Measurements from ENCODE around the gene SUN5.
"Not testable (repeated sequence)": the region's sequence is repeated elsewhere in the genome, so short reads cannot be mapped to it uniquely, and the experiment has no call there.

Gene SUN5

DNA sequence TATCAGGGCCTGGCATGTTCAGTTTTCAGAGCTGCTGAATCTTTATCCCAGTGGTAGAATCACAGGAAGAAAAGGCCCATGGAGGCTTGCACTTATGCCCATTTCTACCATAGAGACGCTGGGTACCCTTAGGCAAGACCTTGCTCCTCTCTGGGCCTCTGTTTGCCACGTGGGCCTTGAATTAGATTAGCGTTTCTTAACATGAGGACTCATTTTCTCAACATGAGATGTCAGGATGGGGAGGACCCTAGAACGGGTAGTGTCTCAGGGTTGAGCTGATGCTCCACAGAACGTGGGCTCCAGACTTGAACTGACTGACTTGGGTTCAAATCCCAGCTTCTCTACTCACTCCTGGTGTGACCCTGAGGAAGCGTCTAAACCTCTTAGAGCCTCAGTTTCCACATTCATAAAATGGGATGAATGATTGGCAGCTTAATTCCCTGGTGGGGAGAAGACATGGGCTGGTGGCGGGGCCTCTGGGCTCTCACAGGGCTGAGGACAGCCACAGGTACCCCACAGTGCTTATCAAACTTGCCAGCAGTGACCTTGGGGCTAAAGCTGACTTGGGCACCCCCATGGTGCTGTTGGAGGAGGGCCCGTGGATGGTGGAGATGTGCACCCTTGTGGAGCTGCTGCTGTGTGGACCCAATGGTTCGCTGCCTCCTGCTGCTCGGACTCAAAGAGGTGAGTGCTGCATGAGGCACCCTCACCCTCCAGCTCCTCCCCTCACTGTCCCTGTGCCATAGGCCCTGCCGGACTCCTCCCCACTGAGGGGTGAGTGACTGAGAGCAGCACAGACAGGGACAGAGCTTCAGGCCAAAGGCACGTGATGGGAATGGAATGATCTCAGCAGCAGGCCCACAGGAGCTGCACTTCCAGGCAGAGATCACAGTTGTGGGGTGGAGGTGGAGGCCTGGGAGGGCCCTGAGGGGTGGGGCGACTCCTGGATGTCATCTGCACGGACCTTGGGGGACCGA, 28.2 kb downstream of the SUN5 start:
- TF ChIP-seq, protein P1, sequence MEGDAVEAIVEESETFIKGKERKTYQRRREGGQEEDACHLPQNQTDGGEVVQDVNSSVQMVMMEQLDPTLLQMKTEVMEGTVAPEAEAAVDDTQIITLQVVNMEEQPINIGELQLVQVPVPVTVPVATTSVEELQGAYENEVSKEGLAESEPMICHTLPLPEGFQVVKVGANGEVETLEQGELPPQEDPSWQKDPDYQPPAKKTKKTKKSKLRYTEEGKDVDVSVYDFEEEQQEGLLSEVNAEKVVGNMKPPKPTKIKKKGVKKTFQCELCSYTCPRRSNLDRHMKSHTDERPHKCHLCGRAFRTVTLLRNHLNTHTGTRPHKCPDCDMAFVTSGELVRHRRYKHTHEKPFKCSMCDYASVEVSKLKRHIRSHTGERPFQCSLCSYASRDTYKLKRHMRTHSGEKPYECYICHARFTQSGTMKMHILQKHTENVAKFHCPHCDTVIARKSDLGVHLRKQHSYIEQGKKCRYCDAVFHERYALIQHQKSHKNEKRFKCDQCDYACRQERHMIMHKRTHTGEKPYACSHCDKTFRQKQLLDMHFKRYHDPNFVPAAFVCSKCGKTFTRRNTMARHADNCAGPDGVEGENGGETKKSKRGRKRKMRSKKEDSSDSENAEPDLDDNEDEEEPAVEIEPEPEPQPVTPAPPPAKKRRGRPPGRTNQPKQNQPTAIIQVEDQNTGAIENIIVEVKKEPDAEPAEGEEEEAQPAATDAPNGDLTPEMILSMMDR (IDR thresholded peaks at IDR 0.05): no peak
- Histone ChIP-seq H3K4me3 (ENCODE audit: low read depth in 1 of 2, low read length in 1 of 2) (no peak overlapping the region), H3K27ac (no peak overlapping the region), H3K36me3 (no peaks in the 10 kb centered on the region), H3K9me3 (no peaks in the 10 kb centered on the region), H3K4me1 (ENCODE audit: control insufficient read depth in 1 of 2, insufficient read depth in 1 of 2, low read depth in 1 of 2, low read length in 1 of 2) (peaks cover 0 to 4% of the 10 kb centered on the region in 2 experiments), H3K27me3 (no peaks in the 10 kb centered on the region)

DNA sequence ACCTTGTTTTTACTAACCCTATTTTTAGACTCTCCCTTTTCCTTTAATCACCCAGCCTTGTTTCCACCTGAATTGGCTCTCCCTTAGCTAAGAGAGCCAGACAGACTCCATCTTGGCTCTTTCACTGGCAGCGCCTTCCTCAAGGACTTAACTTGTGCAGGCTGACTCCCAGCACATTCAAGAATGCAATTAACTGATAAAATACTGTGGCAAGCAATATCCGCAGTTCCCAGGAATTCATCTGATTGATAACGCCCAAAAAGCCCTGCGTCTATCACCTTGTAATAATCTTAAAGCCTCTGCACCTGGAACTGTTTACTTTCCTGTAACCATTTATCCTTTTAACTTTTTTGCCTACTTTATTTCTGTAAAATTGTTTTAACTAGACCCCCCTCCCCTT, 29.1 kb downstream of the SUN5 start:
- H3K4me1 ChIP-seq (ENCODE audit: control insufficient read depth in 1 of 2, insufficient read depth in 1 of 2, low read depth in 1 of 2, low read length in 1 of 2); H3K36me3 ChIP-seq; H3K9me3 ChIP-seq; H3K27ac ChIP-seq; H3K4me3 ChIP-seq (ENCODE audit: low read depth in 1 of 2, low read length in 1 of 2); H3K27me3 ChIP-seq: not testable (repeated sequence)

DNA sequence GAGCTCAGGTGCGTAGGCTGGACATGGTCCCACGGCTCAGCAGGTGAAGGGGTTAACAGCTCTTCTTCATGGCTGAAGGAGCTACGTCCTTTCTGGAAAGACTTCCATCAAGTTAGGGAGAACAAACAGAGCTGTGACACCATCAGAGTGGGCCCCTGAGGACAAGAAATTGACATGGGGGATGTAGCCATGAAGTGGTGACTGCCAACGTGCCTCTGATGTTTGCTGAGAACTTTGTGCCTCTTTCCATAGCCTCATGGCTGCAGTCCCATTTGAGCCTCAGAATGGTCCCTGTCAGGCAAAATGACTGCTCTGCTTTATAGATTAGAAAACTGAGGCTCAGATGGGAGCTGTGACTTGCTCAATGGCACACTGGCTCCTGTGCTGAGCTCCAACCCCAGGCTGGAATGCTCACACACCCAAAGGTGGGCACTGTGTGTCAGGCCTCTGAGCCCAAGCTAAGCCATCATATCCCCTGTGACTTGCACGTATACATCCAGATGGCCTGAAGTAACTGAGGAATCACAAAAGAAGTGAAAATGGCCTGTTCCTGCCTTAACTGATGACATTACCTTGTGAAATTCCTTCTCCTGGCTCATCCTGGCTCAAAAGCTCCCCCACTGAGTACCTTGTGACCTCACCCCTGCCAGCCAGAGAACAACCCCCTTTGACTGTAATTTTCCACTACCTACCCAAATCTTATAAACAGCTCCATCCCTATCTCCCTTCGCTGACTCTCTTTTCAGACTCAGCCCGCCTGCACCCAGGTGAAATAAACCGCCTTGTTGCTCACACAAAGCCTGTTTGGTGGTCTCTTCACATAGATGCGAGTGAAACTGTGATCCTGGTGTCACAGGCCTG, 29.8 kb downstream of the SUN5 start:
- not testable (repeated sequence) for H3K27ac ChIP-seq; H3K4me1 ChIP-seq (ENCODE audit: control insufficient read depth in 1 of 2, insufficient read depth in 1 of 2, low read depth in 1 of 2, low read length in 1 of 2); H3K36me3 ChIP-seq; H3K27me3 ChIP-seq; H3K4me3 ChIP-seq (ENCODE audit: low read depth in 1 of 2, low read length in 1 of 2); H3K9me3 ChIP-seq

DNA sequence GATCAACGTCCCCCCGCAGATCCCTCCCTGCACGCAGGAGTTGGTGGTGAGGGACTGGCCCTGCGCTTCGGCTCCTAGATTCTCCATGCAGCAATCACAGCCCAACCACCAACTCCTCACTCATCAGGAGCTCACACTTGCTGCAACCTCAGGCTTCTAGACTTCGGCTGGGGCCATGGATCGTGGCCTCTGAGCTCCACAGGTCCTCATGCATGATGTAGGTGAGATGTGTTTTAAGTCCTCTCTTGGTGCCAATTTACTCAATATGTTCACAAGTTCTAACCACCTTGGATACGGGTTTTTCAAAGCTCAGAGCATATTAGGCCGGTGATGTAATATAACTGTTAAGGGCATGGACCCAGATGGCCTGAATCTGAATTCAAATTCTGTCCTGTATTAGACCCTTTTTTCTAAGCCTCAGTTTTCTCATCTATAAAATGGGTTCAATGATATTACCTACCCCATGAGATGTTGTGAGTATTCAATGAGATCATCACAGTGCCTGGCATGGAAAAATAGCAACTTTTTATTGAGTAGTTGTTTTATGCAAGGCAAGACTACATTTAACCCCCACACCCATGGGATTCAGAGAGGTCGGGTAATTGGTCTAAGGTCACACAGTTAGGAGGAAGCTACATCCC, 31.0 kb downstream of the SUN5 start:
- H3K4me3 ChIP-seq (ENCODE audit: low read depth in 1 of 2, low read length in 1 of 2): no peak overlapping the region
- no peaks in the 10 kb centered on the region for H3K36me3 ChIP-seq

DNA sequence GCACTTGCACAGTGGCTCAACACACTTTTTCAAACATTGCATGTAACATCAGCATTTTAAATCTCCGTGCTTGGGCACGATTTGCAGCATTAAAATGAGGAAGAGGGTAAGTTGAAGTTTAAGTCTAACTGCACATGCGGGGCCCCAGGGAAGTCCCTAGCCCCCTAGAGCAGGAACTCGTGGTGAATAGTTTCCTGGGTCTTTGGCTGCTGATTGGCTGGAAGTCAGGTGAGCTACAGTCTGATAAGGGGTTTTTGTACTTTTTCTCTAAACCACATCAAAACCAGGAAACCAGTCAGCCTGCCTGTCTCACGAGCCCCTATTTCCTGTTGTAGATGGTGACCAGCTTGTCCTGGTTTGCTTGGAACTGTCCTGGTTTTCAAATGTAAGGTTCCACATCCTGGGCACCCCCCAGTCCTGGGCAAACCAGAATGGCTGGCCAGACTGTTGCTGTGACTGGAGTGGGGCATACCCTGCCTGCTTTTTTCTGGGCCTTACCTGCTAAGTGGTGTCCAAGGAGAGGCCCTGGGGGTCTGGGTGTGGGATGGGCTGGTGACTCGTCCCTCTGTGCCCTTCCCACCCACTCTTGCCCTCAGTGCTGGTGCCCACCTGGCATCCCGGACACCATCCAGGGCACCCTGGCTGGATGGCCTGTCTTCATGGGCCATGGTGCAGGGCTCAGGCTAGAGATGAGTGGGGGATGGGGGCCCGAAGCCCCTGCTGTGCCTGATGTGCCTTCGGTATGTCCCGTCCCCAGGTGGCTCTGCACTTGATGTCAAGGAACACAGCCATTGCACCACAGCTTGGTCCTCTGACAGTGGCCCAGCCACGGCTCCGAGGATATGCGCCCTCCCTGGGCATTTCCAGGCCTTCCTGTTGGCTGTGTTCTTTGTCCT, 31.8 kb downstream of the SUN5 start:
- TF ChIP-seq, protein P1 (IDR thresholded peaks at IDR 0.05): no peak
- no peak overlapping the region for H3K4me3 ChIP-seq (ENCODE audit: low read depth in 1 of 2, low read length in 1 of 2)
- no peaks in the 10 kb centered on the region for H3K27me3 ChIP-seq
- peaks cover 0 to 4% of the 10 kb centered on the region in 2 experiments for H3K4me1 ChIP-seq (ENCODE audit: control insufficient read depth in 1 of 2, insufficient read depth in 1 of 2, low read depth in 1 of 2, low read length in 1 of 2)
- no peak overlapping the region for H3K27ac ChIP-seq
- no peaks in the 10 kb centered on the region for H3K36me3 ChIP-seq
- H3K9me3 ChIP-seq: no peaks in the 10 kb centered on the region

More for the DNA sequence above, 31.0 kb downstream of the SUN5 start:
- TF ChIP-seq, protein P1 (IDR thresholded peaks at IDR 0.05): no peak
- Histone ChIP-seq H3K27me3 (no peaks in the 10 kb centered on the region), H3K9me3 (no peaks in the 10 kb centered on the region), H3K27ac (no peak overlapping the region), H3K4me1 (ENCODE audit: control insufficient read depth in 1 of 2, insufficient read depth in 1 of 2, low read depth in 1 of 2, low read length in 1 of 2) (peaks cover 0 to 4% of the 10 kb centered on the region in 2 experiments)

Measured in neutrophil (primary cell).